Endothelial cell of umbilical vein (primary cell): ENCODE data around the gene PRKAB1. TPM values are rescaled to one million over a fixed set of nuclear protein-coding genes. Genes with fewer than 3 reads are reported as not detected.
A peak's percentile ranks its signal among the peaks of the same experiment; 100 is the strongest.

Source experiments
- BruUV-seq: library from RNA; stranded (reverse); fragments of 400-500 nt; replicated peaks from 2 replicates; lab custom pipeline; 2021; lab: Mats Ljungman, UMichigan
- CTCF ChIA-PET: fragments of 300-600, 350-600 bp; sonication (Branson Sonifier 250); formaldehyde crosslinking; loops from one replicate; lab custom pipeline; 2021; ENCODE audit warnings: antibody characterized with exemption, inconsistent platforms; lab: Charles Lee
- POLR2A ChIA-PET: fragments of 300-600, 350-600 bp; sonication (Branson Sonifier 250); formaldehyde crosslinking; loops from one replicate; lab custom pipeline; 2021; ENCODE audit warnings: antibody characterized with exemption, inconsistent platforms; lab: Charles Lee
- DNase-seq: peaks from one replicate; pipeline ENCODE4 v3.0.0-alpha.2; 2011; ENCODE audit warnings: low read depth, low spot score
- FAIRE-seq: peaks from 2 replicates; lab custom pipeline; 2011; peaks lifted over from hg19 to GRCh38; lab: Jason Lieb, UNC
- H2AFZ ChIP-seq: 2 replicates; pipeline ENCODE4 v1.6.0; 2012; ENCODE audit warnings: low read depth, low read length, control low read depth, inconsistent platforms
- H3K27ac ChIP-seq: 2 replicates; pipeline ENCODE4 v1.5.1; 2011; ENCODE audit warnings: low read depth, mild to moderate bottlenecking, control low read depth, low read length, moderate library complexity; ENCODE audit not compliant: insufficient read depth
- H3K27me3 ChIP-seq, 2 experiments: 2 replicates each; pipeline versions ENCODE4 v1.6.0 to v1.6.1; 2011; ENCODE audit warnings: low read length in 2 of 2, mixed read lengths in 1 of 2; ENCODE audit not compliant: control insufficient read depth in 2 of 2, insufficient read depth in 2 of 2
- H3K36me3 ChIP-seq, 2 experiments: 2 replicates in 1 of 2; 3 replicates in 1 of 2; pipeline ENCODE4 v1.5.1; 2011; ENCODE audit warnings: low read length in 2 of 2, mild to moderate bottlenecking in 1 of 2, moderate library complexity in 1 of 2; ENCODE audit not compliant: control insufficient read depth in 2 of 2, insufficient read depth in 2 of 2; ENCODE audit errors: extremely low read depth in 1 of 2
- H3K4me1 ChIP-seq: 3 replicates; pipeline ENCODE4 v1.5.1; 2011; ENCODE audit warnings: mild to moderate bottlenecking, low read length; ENCODE audit not compliant: control insufficient read depth, insufficient read depth; ENCODE audit errors: extremely low read depth
- H3K4me2 ChIP-seq: 2 replicates; pipeline ENCODE4 v1.6.1; 2011; ENCODE audit warnings: low read length, control low read depth, mixed read lengths; ENCODE audit not compliant: insufficient read depth
- H3K4me3 ChIP-seq, 3 experiments: fragments of 200-600 bp in 1 of 3; sonication (generic), shearing (Covaris generic) in 1 of 3; replicated peaks in 1 of 3; 2 replicates each; pipeline ENCODE4 v1.5.1; 2011 to 2016; ENCODE audit warnings: control low read depth in 3 of 3, low read length in 3 of 3, mild to moderate bottlenecking in 2 of 3, inconsistent platforms in 1 of 3, low read depth in 1 of 3, moderate library complexity in 1 of 3; ENCODE audit not compliant: insufficient read depth in 1 of 3
- H3K79me2 ChIP-seq: 2 replicates; pipeline ENCODE4 v1.6.0; 2012; ENCODE audit warnings: low read length, inconsistent platforms; ENCODE audit not compliant: control insufficient read depth, insufficient read depth
- H3K9ac ChIP-seq: replicated peaks from 2 replicates; pipeline ENCODE3; 2011; ENCODE audit warnings: low read length, control low read depth; ENCODE audit not compliant: insufficient read depth; ENCODE audit errors: extremely low read depth
- H3K9me1 ChIP-seq: replicated peaks from 3 replicates; pipeline ENCODE4 v1.6.0; 2011; ENCODE audit warnings: mild to moderate bottlenecking, low read length; ENCODE audit not compliant: control insufficient read depth, insufficient read depth; ENCODE audit errors: extremely low read depth
- H3K9me3 ChIP-seq: replicated peaks from 2 replicates; pipeline ENCODE4 v1.5.1; 2012; ENCODE audit warnings: low read length, inconsistent platforms; ENCODE audit not compliant: control insufficient read depth, insufficient read depth
- H4K20me1 ChIP-seq: replicated peaks from 2 replicates; pipeline ENCODE3; 2011; ENCODE audit warnings: mild to moderate bottlenecking, low read length; ENCODE audit not compliant: control insufficient read depth, insufficient read depth; ENCODE audit errors: extremely low read depth
- EZH2 ChIP-seq: IDR thresholded peaks from 2 replicates; pipeline ENCODE4 v1.6.1; 2012; ENCODE audit warnings: borderline replicate concordance, low read depth, mild to moderate bottlenecking, moderate library complexity, low read length, inconsistent platforms; ENCODE audit not compliant: severe bottlenecking
- FOS ChIP-seq: IDR thresholded peaks from 2 replicates; pipeline ENCODE4 v1.6.1; 2011; ENCODE audit warnings: mild to moderate bottlenecking, low read length, moderate library complexity, borderline replicate concordance; ENCODE audit not compliant: insufficient read depth
- GATA2 ChIP-seq: IDR thresholded peaks from 2 replicates; pipeline ENCODE4 v1.7.0; 2011; ENCODE audit warnings: low read depth, mild to moderate bottlenecking, moderate library complexity, mixed read lengths, low read length; ENCODE audit not compliant: insufficient read length, insufficient read depth
- JUN ChIP-seq: IDR thresholded peaks from 2 replicates; pipeline ENCODE4 v1.6.1; 2011; ENCODE audit warnings: borderline replicate concordance, low read depth; ENCODE audit not compliant: insufficient read length, insufficient read depth
- MYC ChIP-seq: IDR thresholded peaks from one replicate; pipeline ENCODE4 v1.6.1; 2011; ENCODE audit warnings: mild to moderate bottlenecking, low read depth, low read length
- POLR2A ChIP-seq: IDR thresholded peaks from 2 replicates; pipeline ENCODE4 v1.6.1; 2012; ENCODE audit warnings: low read depth, mild to moderate bottlenecking, control low read depth, low read length
- POLR2AphosphoS5 ChIP-seq: IDR thresholded peaks from 2 replicates; pipeline ENCODE4 v1.6.1; 2012; ENCODE audit warnings: low read depth, mild to moderate bottlenecking, control low read depth, low read length, moderate library complexity; ENCODE audit not compliant: insufficient read depth
- dilution Hi-C: fragments of 300-500 bp; cut with MboI; formaldehyde crosslinking; loops from one replicate; pipeline ENCODE4 v1.15.0; 2019; ENCODE audit warnings: low sequenced_read_pairs; ENCODE audit not compliant: extremely low pct_ligation_motif_present
- intact Hi-C: fragments of 100-400 bp; cut with micrococcal nuclease; formaldehyde crosslinking; loops from one replicate; pipeline ENCODE4 v1.10.0; 2022
- polyA plus RNA-seq, 4 experiments: library from polyadenylated mRNA; depleted of rRNA in 3 of 4; stranded (reverse) in 3 of 4; unstranded in 1 of 4; fragments of >200 nt; gene quantifications; 2 replicates each; pipeline versions ENCODE4 v1.2.1 to v1.2.3, GENCODE V29; 2011 to 2012; ENCODE audit warnings: missing spikeins in 1 of 4
- total RNA-seq: library from RNA; stranded (reverse); gene quantifications from 2 replicates; pipeline ENCODE4 v1.2.3, GENCODE V29; 2021
- TF ChIP-seq, protein P1 (sequence below): IDR thresholded peaks from 2 replicates; pipeline ENCODE4 v1.6.1; 2011; ENCODE audit not compliant: insufficient read depth, insufficient read length
- TF ChIP-seq, protein P2 (sequence below), 2 donors: IDR thresholded peaks; 1 replicate in 1 of 2; 2 replicates in 1 of 2; pipeline ENCODE4 v1.5.1; 2011; ENCODE audit warnings: low read length in 2 of 2, mild to moderate bottlenecking in 2 of 2, moderate library complexity in 2 of 2, control low read depth in 1 of 2, inconsistent platforms in 1 of 2, low read depth in 1 of 2; ENCODE audit not compliant: insufficient read depth in 1 of 2; ENCODE audit errors: extremely low read depth in 1 of 2

The PRKAB1 gene
- total and polyA plus RNA-seq, 2 donors (not counting 3 experiments of a cell fraction or from before 2014, with no cell fraction given) = 23.1 to 27.0 TPM

DNA sequence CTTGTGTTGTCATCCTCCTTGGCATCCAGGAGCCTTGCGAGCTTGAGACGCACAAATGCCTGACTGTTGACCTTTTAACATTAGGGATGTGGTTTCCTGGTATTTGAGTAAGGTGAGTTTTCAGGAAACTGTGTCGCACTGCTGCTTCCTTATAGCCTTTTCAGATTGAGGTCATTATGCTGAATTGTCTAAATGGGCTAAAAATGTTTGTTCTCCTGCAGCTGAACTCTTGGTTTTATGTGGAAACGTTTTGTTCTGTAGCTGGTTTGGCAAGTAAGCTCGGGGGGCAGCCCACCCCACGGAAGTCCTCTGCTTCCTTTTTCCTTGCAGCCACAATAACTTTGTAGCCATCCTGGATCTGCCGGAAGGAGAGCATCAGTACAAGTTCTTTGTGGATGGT, 5.7 kb downstream of the PRKAB1 start:
- Histone ChIP-seq H3K9me3 (no peaks in the 10 kb centered on the region), H3K27me3 (no peaks in the 10 kb centered on the region), H2AFZ (no peak overlapping the region), H3K36me3 (peaks cover 11 to 18% of the 10 kb centered on the region in 2 experiments), H4K20me1 (no peaks in the 10 kb centered on the region), H3K79me2 (peaks cover under 1% of the 10 kb centered on the region), H3K27ac (peak overlapping the region; percentile 63), H3K9ac (no peak overlapping the region), H3K9me1 (no peaks in the 10 kb centered on the region), H3K4me2 (peak overlapping the region; percentile 16), H3K4me3 (no peak overlapping the region), H3K4me1 (peaks cover 28% of the 10 kb centered on the region)
- DNase-seq (peak; percentile 85), FAIRE-seq (peak; percentile 97)
- no TSS peak for BruUV-seq
- intact Hi-C loops (loop anchor here (1.0 kb wide), 2 partner anchors 20 to 43 kb away; no protein-coding TSS in a partner anchor), dilution Hi-C loops (no loop called here)
- CTCF ChIA-PET = interaction anchor here (0.7 to 4.2 kb wide), 5 partner anchors 15 to 106 kb away, joined by 3 to 30 read pairs (median 4); no protein-coding TSS in a partner anchor
- POLR2A ChIA-PET = no interaction called here
- peak; percentile 91 for TF ChIP-seq POLR2AphosphoS5
- TF ChIP-seq POLR2A = peak; percentile 75
- no peak for TF ChIP-seq MYC
- TF ChIP-seq FOS = peak; percentile 62
- TF ChIP-seq GATA2 = peak; percentile 63
- peak; percentile 71 for TF ChIP-seq JUN

DNA sequence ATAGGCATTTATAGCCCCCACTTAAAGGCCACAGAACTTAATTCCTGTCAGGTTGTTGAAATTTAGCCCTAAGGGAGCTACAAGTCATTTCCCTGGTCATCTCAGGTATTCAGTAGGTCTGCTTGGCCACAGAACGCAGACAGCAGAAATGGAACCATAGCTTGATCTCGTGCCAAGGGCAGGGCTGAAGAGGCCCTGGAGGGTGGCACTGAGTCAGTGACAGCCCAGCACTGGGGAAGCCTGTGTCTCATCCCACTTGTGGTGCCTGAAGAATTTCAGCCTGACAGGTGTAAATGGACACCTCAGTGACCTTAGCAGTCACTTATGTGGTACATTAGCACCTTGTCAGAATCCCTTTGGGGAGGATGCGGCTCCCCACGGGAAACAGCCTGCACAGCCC, 6.6 kb downstream of the PRKAB1 start:
- POLR2A ChIA-PET = no interaction called here

More for the DNA sequence above, 6.6 kb downstream of the PRKAB1 start:
- TF ChIP-seq, protein P1, sequence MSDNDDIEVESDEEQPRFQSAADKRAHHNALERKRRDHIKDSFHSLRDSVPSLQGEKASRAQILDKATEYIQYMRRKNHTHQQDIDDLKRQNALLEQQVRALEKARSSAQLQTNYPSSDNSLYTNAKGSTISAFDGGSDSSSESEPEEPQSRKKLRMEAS = no peak
- TF ChIP-seq FOS = no peak
- no peak for TF ChIP-seq MYC
- TF ChIP-seq POLR2AphosphoS5 = no peak
- TF ChIP-seq, protein P2, sequence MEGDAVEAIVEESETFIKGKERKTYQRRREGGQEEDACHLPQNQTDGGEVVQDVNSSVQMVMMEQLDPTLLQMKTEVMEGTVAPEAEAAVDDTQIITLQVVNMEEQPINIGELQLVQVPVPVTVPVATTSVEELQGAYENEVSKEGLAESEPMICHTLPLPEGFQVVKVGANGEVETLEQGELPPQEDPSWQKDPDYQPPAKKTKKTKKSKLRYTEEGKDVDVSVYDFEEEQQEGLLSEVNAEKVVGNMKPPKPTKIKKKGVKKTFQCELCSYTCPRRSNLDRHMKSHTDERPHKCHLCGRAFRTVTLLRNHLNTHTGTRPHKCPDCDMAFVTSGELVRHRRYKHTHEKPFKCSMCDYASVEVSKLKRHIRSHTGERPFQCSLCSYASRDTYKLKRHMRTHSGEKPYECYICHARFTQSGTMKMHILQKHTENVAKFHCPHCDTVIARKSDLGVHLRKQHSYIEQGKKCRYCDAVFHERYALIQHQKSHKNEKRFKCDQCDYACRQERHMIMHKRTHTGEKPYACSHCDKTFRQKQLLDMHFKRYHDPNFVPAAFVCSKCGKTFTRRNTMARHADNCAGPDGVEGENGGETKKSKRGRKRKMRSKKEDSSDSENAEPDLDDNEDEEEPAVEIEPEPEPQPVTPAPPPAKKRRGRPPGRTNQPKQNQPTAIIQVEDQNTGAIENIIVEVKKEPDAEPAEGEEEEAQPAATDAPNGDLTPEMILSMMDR (IDR thresholded peaks at IDR 0.05; ENCODE audit: extremely low read depth in 1 of 2, insufficient read depth in 1 of 2, low read depth in 1 of 2, low read length in 2 of 2) = no peak
- no peak for TF ChIP-seq POLR2A
- TF ChIP-seq GATA2 = no peak
- TF ChIP-seq JUN = no peak
- TF ChIP-seq EZH2 = no peak
- Histone ChIP-seq H3K27ac (no peak overlapping the region), H3K9me3 (no peaks in the 10 kb centered on the region), H4K20me1 (no peaks in the 10 kb centered on the region), H3K79me2 (no peaks in the 10 kb centered on the region), H2AFZ (no peak overlapping the region), H3K36me3 (peaks cover 12 to 21% of the 10 kb centered on the region in 2 experiments), H3K27me3 (no peaks in the 10 kb centered on the region), H3K4me3 (no peak overlapping the region), H3K9ac (no peak overlapping the region), H3K9me1 (no peaks in the 10 kb centered on the region), H3K4me2 (no peak overlapping the region), H3K4me1 (peaks cover 27% of the 10 kb centered on the region)
- FAIRE-seq = no peak
- CTCF ChIA-PET = interaction anchor here (4.2 kb wide), 1 partner anchor 105 kb away, joined by 30 read pairs; no protein-coding TSS in a partner anchor
- no TSS peak for BruUV-seq
- intact Hi-C loops (no loop called here), dilution Hi-C loops (no loop called here)
- DNase-seq = no peak
